ENCODE measurements around the gene STX19.

GRCh38 chr3:93988283-93988682, 40.1 kb downstream of the STX19 start:
- TF ChIP-seq POLR2AphosphoS5 (IDR thresholded peaks at IDR 0.05; ENCODE audit: low read depth, low read length) (no peak), SIN3A (IDR thresholded peaks at IDR 0.05; ENCODE audit: borderline replicate concordance, insufficient read depth, low read length) (no peak)
